HEK293 (cell line): Measurements from ENCODE around the gene MRRF.

Experiments used
- CTCF ChIP-seq: fragments of 450-650 bp; formaldehyde crosslinking; IDR thresholded peaks from 2 replicates; pipeline ENCODE4 v1.5.1; 2016; ENCODE audit warnings: missing biosample characterization, missing genetic modification characterization
- YY1 ChIP-seq: fragments of 450-650 bp; formaldehyde crosslinking; IDR thresholded peaks from 2 replicates; pipeline ENCODE4 v1.5.1; 2018; ENCODE audit warnings: missing biosample characterization, missing genetic modification characterization
- ZNF223 ChIP-seq: fragments of 450-650 bp; formaldehyde crosslinking; IDR thresholded peaks from 2 replicates; pipeline ENCODE4 v1.5.1; 2016; ENCODE audit warnings: missing biosample characterization, missing genetic modification characterization
- ZNF585B ChIP-seq: fragments of 450-650 bp; formaldehyde crosslinking; IDR thresholded peaks from 2 replicates; pipeline ENCODE4 v1.5.1; 2016; ENCODE audit warnings: missing biosample characterization, missing genetic modification characterization

GRCh38 chr9:122348791-122349190, 84.1 kb downstream of the MRRF start:
- TF ChIP-seq CTCF (tag by site-specific recombination), result no peak
- TF ChIP-seq YY1 (tag by site-specific recombination), result no peak
- no peak for TF ChIP-seq ZNF585B
- no peak for TF ChIP-seq ZNF223 (tag by site-specific recombination)
